GM13977 (cell line): ENCODE results near the gene RASGRF2.

ENCODE experiments used
- DNase-seq: peaks from one replicate; pipeline ENCODE4 v3.0.0; 2012; ENCODE audit warnings: low spot score
- CTCF ChIP-seq: IDR thresholded peaks from 2 replicates; pipeline ENCODE4 v1.5.1; 2012; ENCODE audit warnings: mild to moderate bottlenecking, control low read depth; ENCODE audit not compliant: insufficient read depth; ENCODE audit errors: extremely low read depth, missing control alignments
- in situ Hi-C: fragments of 300-500 bp; cut with MboI; formaldehyde crosslinking; loops from one replicate; pipeline ENCODE4 v1.12.0; 2022; ENCODE audit warnings: low sequenced_read_pairs, low pct_unique_long_range_greater_than_20kb, mixed read lengths, inconsistent platforms; ENCODE audit not compliant: unreplicated experiment

Gene RASGRF2

GRCh38 chr5:81070571-81071255, 110.5 kb downstream of the RASGRF2 start:
- in situ Hi-C loops = no loop called here

GRCh38 chr5:81075041-81075440, 114.9 kb downstream of the RASGRF2 start:
- TF ChIP-seq CTCF = no peak
- in situ Hi-C loops = no loop called here
- no peak for DNase-seq

More at GRCh38 chr5:81070571-81071255, 110.5 kb downstream of the RASGRF2 start:
- no peak for TF ChIP-seq CTCF
- no peak for DNase-seq

GRCh38 chr5:81077105-81077504, 116.9 kb downstream of the RASGRF2 start:
- no peak for TF ChIP-seq CTCF
- no peak for DNase-seq
- in situ Hi-C loops = no loop called here

GRCh38 chr5:81078930-81079329, 118.8 kb downstream of the RASGRF2 start:
- no peak for DNase-seq
- TF ChIP-seq CTCF = no peak
- in situ Hi-C loops = no loop called here

- DNase-seq = no peak
- no peak for TF ChIP-seq CTCF
- in situ Hi-C loops = no loop called here
These were observed 120.8 kb downstream of the RASGRF2 start for GRCh38 chr5:81080809-81081460.

- in situ Hi-C loops = no loop called here
- TF ChIP-seq CTCF = no peak
- DNase-seq = no peak
These were observed 121.3 kb downstream of the RASGRF2 start for GRCh38 chr5:81081461-81081835.
